CD4-positive, alpha-beta T cell (primary cell): Measurements from ENCODE around the gene CXCL14. TPM values are rescaled to one million over a fixed set of nuclear protein-coding genes. Genes with fewer than 3 reads are reported as not detected.

Experiments
- ATAC-seq: fragments of 200-7000 bp; cut with Tn5 transposase; one replicate; pipeline ENCODE4 v1.10.0; 2022; ENCODE audit warnings: mild to moderate bottlenecking; ENCODE audit not compliant: poor library complexity
- CTCF ChIA-PET: fragments of 350-600 bp; sonication (Branson Sonifier 250); formaldehyde crosslinking; loops from one replicate; lab custom pipeline; 2021; ENCODE audit warnings: antibody characterized with exemption, inconsistent platforms; lab: Charles Lee
- POLR2A ChIA-PET: fragments of 350-600 bp; sonication (Branson Sonifier 250); formaldehyde crosslinking; loops from one replicate; lab custom pipeline; 2021; ENCODE audit warnings: antibody characterized with exemption, inconsistent platforms; lab: Charles Lee
- DNase-seq, 14 experiments: peaks; one replicate each; pipeline ENCODE4 v3.0.0-alpha.2; 2013 to 2020; ENCODE audit warnings: mixed read lengths in 2 of 14
- H3K27ac ChIP-seq, 2 donors: one replicate each; pipeline versions ENCODE4 v1.5.1 to v1.7.0; 2013; ENCODE audit warnings: low read length in 2 of 2, low read depth in 1 of 2, mild to moderate bottlenecking in 1 of 2
- H3K27me3 ChIP-seq, 2 experiments: 1 replicate in 1 of 2; 2 replicates in 1 of 2; pipeline versions ENCODE4 v1.6.1 to v1.7.0; 2013; ENCODE audit warnings: low read length in 2 of 2, control low read depth in 1 of 2, mild to moderate bottlenecking in 1 of 2, moderate library complexity in 1 of 2; ENCODE audit not compliant: insufficient read depth in 2 of 2, control insufficient read depth in 1 of 2
- H3K36me3 ChIP-seq: one replicate; pipeline ENCODE4 v1.6.1; 2013; ENCODE audit warnings: low read length, control low read depth; ENCODE audit not compliant: insufficient read depth
- H3K4me1 ChIP-seq: one replicate; pipeline ENCODE4 v1.6.1; 2013; ENCODE audit warnings: low read length, control low read depth; ENCODE audit not compliant: insufficient read depth
- H3K4me3 ChIP-seq: one replicate; pipeline ENCODE4 v1.5.1; 2013; ENCODE audit warnings: mild to moderate bottlenecking, low read length, moderate library complexity
- H3K9me3 ChIP-seq, 2 experiments: 1 replicate in 1 of 2; 2 replicates in 1 of 2; pipeline versions ENCODE4 v1.6.1 to v1.7.0; 2013; ENCODE audit warnings: low read length in 2 of 2, mild to moderate bottlenecking in 2 of 2, control low read depth in 1 of 2, moderate library complexity in 1 of 2; ENCODE audit not compliant: control insufficient read depth in 1 of 2, insufficient read depth in 1 of 2
- H3K27ac Mint-ChIP-seq: one replicate; pipeline ENCODE4 v1.8.0; 2020; ENCODE audit warnings: mixed read lengths
- H3K27me3 Mint-ChIP-seq: one replicate; pipeline ENCODE4 v1.8.0; 2021; ENCODE audit warnings: mixed read lengths
- H3K36me3 Mint-ChIP-seq: one replicate; pipeline ENCODE4 v1.8.0; 2021; ENCODE audit warnings: low read depth, mixed read lengths
- H3K4me1 Mint-ChIP-seq: one replicate; pipeline ENCODE4 v1.8.0; 2021; ENCODE audit warnings: low read depth, mixed read lengths
- H3K4me3 Mint-ChIP-seq: one replicate; pipeline ENCODE4 v1.8.0; 2020; ENCODE audit warnings: mild to moderate bottlenecking, mixed read lengths
- H3K9me3 Mint-ChIP-seq: one replicate; pipeline ENCODE4 v1.8.0; 2020; ENCODE audit warnings: mixed read lengths
- CTCF ChIP-seq: fragments of 200-600 bp; IDR thresholded peaks from one replicate; pipeline ENCODE4 v1.8.0; 2022; ENCODE audit warnings: antibody characterized with exemption, mild to moderate bottlenecking
- intact Hi-C, 2 experiments: fragments of 100-400 bp; cut with DNase I in 1 of 2; cut with micrococcal nuclease in 1 of 2; formaldehyde crosslinking; loops; one replicate each; pipeline versions ENCODE4 v1.15.1 to v1.9.0; 2023 to 2025; cut with DNase I, micrococcal nuclease
- total RNA-seq, 174 experiments: library from RNA in 2 of 174; stranded (reverse) in 2 of 174; gene quantifications; one replicate each; pipeline ENCODE4 v1.2.3 and lab custom pipeline; 2021 to 2026

Gene CXCL14
- total RNA-seq, 2 experiments from 2014 or later: not detected

GRCh38 chr5:135539430-135540005, 39.3 kb downstream of the CXCL14 start:
- peaks cover 16% of the 10 kb centered on the region for H3K4me1 Mint-ChIP-seq
- no peak for ATAC-seq
- no peak overlapping the region for H3K27ac Mint-ChIP-seq
- H3K27me3 ChIP-seq: peaks cover 70 to 79% of the 10 kb centered on the region in 2 experiments
- no peaks in the 10 kb centered on the region for H3K36me3 Mint-ChIP-seq
- no peaks in the 10 kb centered on the region for H3K36me3 ChIP-seq
- H3K9me3 ChIP-seq: peaks cover 0 to 6% of the 10 kb centered on the region in 2 experiments
- no peak overlapping the region for H3K4me3 ChIP-seq
- no peak for DNase-seq
- CTCF ChIA-PET: no interaction called here
- POLR2A ChIA-PET: no interaction called here
- H3K27ac ChIP-seq: no peak overlapping the region
- peaks cover 16% of the 10 kb centered on the region for H3K4me1 ChIP-seq
- intact Hi-C loops: no loop called here
- no peak overlapping the region for H3K4me3 Mint-ChIP-seq
- H3K9me3 Mint-ChIP-seq: no peaks in the 10 kb centered on the region
- peaks cover 84% of the 10 kb centered on the region for H3K27me3 Mint-ChIP-seq
- no peak for TF ChIP-seq CTCF

GRCh38 chr5:135538261-135538660, 40.5 kb downstream of the CXCL14 start:
- Mint-ChIP-seq H3K27ac (no peak overlapping the region), H3K27me3 (peaks cover 88% of the 10 kb centered on the region), H3K9me3 (no peaks in the 10 kb centered on the region), H3K36me3 (no peaks in the 10 kb centered on the region), H3K4me1 (peaks cover 10% of the 10 kb centered on the region), H3K4me3 (no peak overlapping the region)
- Histone ChIP-seq H3K4me3 (no peak overlapping the region), H3K9me3 (no peaks in the 10 kb centered on the region), H3K36me3 (no peaks in the 10 kb centered on the region), H3K27me3 (peaks cover 67 to 79% of the 10 kb centered on the region in 2 experiments), H3K27ac (no peak overlapping the region), H3K4me1 (peaks cover 3% of the 10 kb centered on the region)
- ChIA-PET POLR2A (no interaction called here), CTCF (no interaction called here)
- TF ChIP-seq CTCF: no peak
- ATAC-seq: no peak
- intact Hi-C loops: no loop called here
- DNase-seq: no peak

GRCh38 chr5:135537745-135538144, 41.0 kb downstream of the CXCL14 start:
- H3K27me3 Mint-ChIP-seq: peaks cover 88% of the 10 kb centered on the region
- intact Hi-C loops: no loop called here
- CTCF ChIA-PET: no interaction called here

More at GRCh38 chr5:135537745-135538144, 41.0 kb downstream of the CXCL14 start:
- H3K4me1 ChIP-seq: peaks cover 2% of the 10 kb centered on the region
- H3K9me3 ChIP-seq: no peaks in the 10 kb centered on the region
- peaks cover 70 to 80% of the 10 kb centered on the region in 2 experiments for H3K27me3 ChIP-seq
- H3K36me3 Mint-ChIP-seq: no peaks in the 10 kb centered on the region
- POLR2A ChIA-PET: no interaction called here
- peaks cover 5% of the 10 kb centered on the region for H3K4me1 Mint-ChIP-seq
- no peak overlapping the region for H3K4me3 ChIP-seq
- H3K36me3 ChIP-seq: no peaks in the 10 kb centered on the region
- no peaks in the 10 kb centered on the region for H3K9me3 Mint-ChIP-seq
- H3K27ac Mint-ChIP-seq: no peak overlapping the region
- no peak overlapping the region for H3K4me3 Mint-ChIP-seq
- ATAC-seq (no peak), DNase-seq (no peak)
- no peak overlapping the region for H3K27ac ChIP-seq
- TF ChIP-seq CTCF: no peak
